Liver (tissue), 3 donors: ENCODE results near the gene PRMT2.

Source experiments
- CTCF ChIP-seq: fragments of 150-350 bp; IDR thresholded peaks from 2 replicates; pipeline ENCODE4 v1.5.1; 2017; ENCODE audit warnings: improper control_type of control experiment, low read depth, low read length; ENCODE audit not compliant: missing input control
- GABPA ChIP-seq, 2 donors: IDR thresholded peaks in 1 of 2; conservative IDR thresholded peaks in 1 of 2; 2 replicates each; pipeline ENCODE4 v1.6.1; 2016; ENCODE audit warnings: antibody characterized with exemption in 2 of 2, mild to moderate bottlenecking in 1 of 2, moderate library complexity in 1 of 2
- JUND ChIP-seq, 2 donors: IDR thresholded peaks; 2 replicates each; pipeline ENCODE4 v1.6.1; 2016; ENCODE audit warnings: antibody characterized with exemption in 2 of 2
- RXRA ChIP-seq, 2 donors: IDR thresholded peaks; 2 replicates each; pipeline ENCODE4 v1.6.1; 2017 to 2018; ENCODE audit warnings: antibody characterized with exemption in 2 of 2, mild to moderate bottlenecking in 1 of 2
- TF ChIP-seq, protein P1 (sequence below): IDR thresholded peaks from 2 replicates; pipeline ENCODE4 v1.6.1; 2016; ENCODE audit warnings: antibody characterized with exemption
- TF ChIP-seq, protein P2 (sequence below): IDR thresholded peaks from 2 replicates; pipeline ENCODE4 v1.6.1; 2016; ENCODE audit warnings: antibody characterized with exemption
- donor health status: healthy.
- donor health status: healthy.

DNA sequence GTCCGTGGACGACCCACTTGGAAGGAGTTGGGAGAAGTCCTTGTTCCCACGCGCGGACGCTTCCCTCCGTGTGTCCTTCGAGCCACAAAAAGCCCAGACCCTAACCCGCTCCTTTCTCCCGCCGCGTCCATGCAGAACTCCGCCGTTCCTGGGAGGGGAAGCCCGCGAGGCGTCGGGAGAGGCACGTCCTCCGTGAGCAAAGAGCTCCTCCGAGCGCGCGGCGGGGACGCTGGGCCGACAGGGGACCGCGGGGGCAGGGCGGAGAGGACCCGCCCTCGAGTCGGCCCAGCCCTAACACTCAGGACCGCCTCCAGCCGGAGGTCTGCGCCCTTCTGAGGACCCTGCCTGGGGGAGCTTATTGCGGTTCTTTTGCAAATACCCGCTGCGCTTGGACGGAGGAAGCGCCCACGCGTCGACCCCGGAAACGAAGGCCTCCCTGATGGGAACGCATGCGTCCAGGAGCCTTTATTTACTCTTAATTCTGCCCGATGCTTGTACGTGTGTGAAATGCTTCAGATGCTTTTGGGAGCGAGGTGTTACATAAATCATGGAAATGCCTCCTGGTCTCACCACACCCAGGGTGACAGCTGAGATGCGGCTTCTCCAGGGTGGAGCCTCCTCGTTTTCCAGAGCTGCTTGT is 32.4 kb downstream of the PRMT2 start:
- no peak for TF ChIP-seq GABPA (IDR thresholded peaks at IDR 0.05 in 1 of 2, conservative IDR thresholded peaks at IDR 0.05 in 1 of 2)
- TF ChIP-seq, protein P1, sequence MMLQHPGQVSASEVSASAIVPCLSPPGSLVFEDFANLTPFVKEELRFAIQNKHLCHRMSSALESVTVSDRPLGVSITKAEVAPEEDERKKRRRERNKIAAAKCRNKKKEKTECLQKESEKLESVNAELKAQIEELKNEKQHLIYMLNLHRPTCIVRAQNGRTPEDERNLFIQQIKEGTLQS, result no peak
- TF ChIP-seq, protein P2, sequence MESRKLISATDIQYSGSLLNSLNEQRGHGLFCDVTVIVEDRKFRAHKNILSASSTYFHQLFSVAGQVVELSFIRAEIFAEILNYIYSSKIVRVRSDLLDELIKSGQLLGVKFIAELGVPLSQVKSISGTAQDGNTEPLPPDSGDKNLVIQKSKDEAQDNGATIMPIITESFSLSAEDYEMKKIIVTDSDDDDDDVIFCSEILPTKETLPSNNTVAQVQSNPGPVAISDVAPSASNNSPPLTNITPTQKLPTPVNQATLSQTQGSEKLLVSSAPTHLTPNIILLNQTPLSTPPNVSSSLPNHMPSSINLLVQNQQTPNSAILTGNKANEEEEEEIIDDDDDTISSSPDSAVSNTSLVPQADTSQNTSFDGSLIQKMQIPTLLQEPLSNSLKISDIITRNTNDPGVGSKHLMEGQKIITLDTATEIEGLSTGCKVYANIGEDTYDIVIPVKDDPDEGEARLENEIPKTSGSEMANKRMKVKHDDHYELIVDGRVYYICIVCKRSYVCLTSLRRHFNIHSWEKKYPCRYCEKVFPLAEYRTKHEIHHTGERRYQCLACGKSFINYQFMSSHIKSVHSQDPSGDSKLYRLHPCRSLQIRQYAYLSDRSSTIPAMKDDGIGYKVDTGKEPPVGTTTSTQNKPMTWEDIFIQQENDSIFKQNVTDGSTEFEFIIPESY, result no peak
- TF ChIP-seq CTCF, result no peak
- TF ChIP-seq JUND (IDR thresholded peaks at IDR 0.05), result no peak
- TF ChIP-seq RXRA (IDR thresholded peaks at IDR 0.05), result no peak
